Astrocyte of the hippocampus (primary cell): ENCODE measurements around the gene GOT1.

Experiments
- DNase-seq: peaks from one replicate; pipeline ENCODE4 v3.0.0; 2011; ENCODE audit warnings: low read depth, low spot score

GOT1 gene

GRCh38 chr10:99433378-99434020 lies 3.1 kb upstream of the GOT1 start:
- DNase-seq: peak; percentile 11

GRCh38 chr10:99432881-99433280 lies 2.5 kb upstream of the GOT1 start:
- no peak for DNase-seq

- no peak for DNase-seq
Observed at GRCh38 chr10:99432047-99432446, 1.6 kb upstream of the GOT1 start.

- peak; percentile 54 for DNase-seq
Observed at GRCh38 chr10:99431190-99431760, 851 bp upstream of the GOT1 start.

- DNase-seq: no peak
Observed at GRCh38 chr10:99430116-99430450, 341 bp downstream of the GOT1 start.

- no peak for DNase-seq
Observed at GRCh38 chr10:99429517-99430095, 818 bp downstream of the GOT1 start.

- no peak for DNase-seq
Observed at GRCh38 chr10:99427566-99428190, 2.7 kb downstream of the GOT1 start.

- no peak for DNase-seq
Observed at GRCh38 chr10:99426689-99427088, 3.7 kb downstream of the GOT1 start.

GRCh38 chr10:99425204-99425603 lies 5.2 kb downstream of the GOT1 start:
- DNase-seq: no peak

- DNase-seq: no peak
Observed at GRCh38 chr10:99424656-99425055, 5.8 kb downstream of the GOT1 start.

GRCh38 chr10:99422529-99423096 lies 7.8 kb downstream of the GOT1 start:
- DNase-seq: no peak

GRCh38 chr10:99421233-99421739 lies 9.1 kb downstream of the GOT1 start:
- no peak for DNase-seq

GRCh38 chr10:99419688-99420087 lies 10.7 kb downstream of the GOT1 start:
- no peak for DNase-seq

- no peak for DNase-seq
Observed at GRCh38 chr10:99418910-99419624, 11.4 kb downstream of the GOT1 start.

GRCh38 chr10:99412099-99412498 lies 18.3 kb downstream of the GOT1 start:
- DNase-seq: no peak

- no peak for DNase-seq
Observed at GRCh38 chr10:99411546-99411945, 18.9 kb downstream of the GOT1 start.

- DNase-seq: no peak
Observed at GRCh38 chr10:99410876-99411275, 19.5 kb downstream of the GOT1 start.

- no peak for DNase-seq
Observed at GRCh38 chr10:99410146-99410545, 20.3 kb downstream of the GOT1 start.

- no peak for DNase-seq
Observed at GRCh38 chr10:99406149-99406548, 24.3 kb downstream of the GOT1 start.

- DNase-seq: no peak
Observed at GRCh38 chr10:99403674-99404073, 26.8 kb downstream of the GOT1 start.

- DNase-seq: no peak
Observed at GRCh38 chr10:99399664-99400063, 30.8 kb downstream of the GOT1 start.

- DNase-seq: no peak
Observed at GRCh38 chr10:99396471-99396870, 34.0 kb downstream of the GOT1 start.
